AG10803 (cell line): ENCODE data around the gene SNX19.

Experiments
- DNase-seq: peaks from one replicate; pipeline ENCODE4 v3.0.0; 2010; ENCODE audit warnings: low read depth
- H3K4me3 ChIP-seq: 2 replicates; pipeline ENCODE4 v1.5.1; 2011; ENCODE audit warnings: mild to moderate bottlenecking, low read length, control low read depth
- CTCF ChIP-seq: conservative IDR thresholded peaks from 2 replicates; pipeline ENCODE4 v1.5.1; 2011; ENCODE audit warnings: mild to moderate bottlenecking, low read length, control low read depth, inconsistent platforms

SNX19 gene

GRCh38 chr11:130879836-130880235, 36.4 kb downstream of the SNX19 start:
- H3K4me3 ChIP-seq, result no peak overlapping the region
- no peak for DNase-seq
- TF ChIP-seq CTCF, result no peak

GRCh38 chr11:130876931-130877915, 39.1 kb downstream of the SNX19 start:
- no peak overlapping the region for H3K4me3 ChIP-seq
- TF ChIP-seq CTCF, result no peak
- DNase-seq, result no peak

DNA sequence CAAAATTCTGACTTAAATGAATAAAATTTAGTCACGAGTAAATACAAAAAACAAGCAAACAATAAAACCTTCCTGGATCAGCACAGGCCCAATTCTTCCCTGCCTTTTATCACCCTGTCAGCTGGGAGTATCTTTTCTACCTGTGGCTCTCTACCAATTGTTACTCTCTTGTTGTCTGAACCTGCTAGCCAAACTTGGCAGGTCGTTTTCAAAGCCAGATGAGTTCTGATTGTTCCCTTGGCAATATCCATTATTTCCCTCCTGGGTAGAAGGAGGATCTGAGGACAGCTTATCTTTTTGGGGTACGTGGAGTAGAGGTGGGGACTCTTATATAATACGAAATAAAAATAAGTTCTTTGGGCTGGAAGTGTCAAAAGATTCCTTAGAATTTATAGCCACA, 40.2 kb downstream of the SNX19 start:
- no peak for TF ChIP-seq CTCF
- H3K4me3 ChIP-seq, result no peak overlapping the region
- DNase-seq, result no peak

- DNase-seq, result no peak
- no peak for TF ChIP-seq CTCF
Observed at GRCh38 chr11:130874955-130875531, 41.2 kb downstream of the SNX19 start.

DNA sequence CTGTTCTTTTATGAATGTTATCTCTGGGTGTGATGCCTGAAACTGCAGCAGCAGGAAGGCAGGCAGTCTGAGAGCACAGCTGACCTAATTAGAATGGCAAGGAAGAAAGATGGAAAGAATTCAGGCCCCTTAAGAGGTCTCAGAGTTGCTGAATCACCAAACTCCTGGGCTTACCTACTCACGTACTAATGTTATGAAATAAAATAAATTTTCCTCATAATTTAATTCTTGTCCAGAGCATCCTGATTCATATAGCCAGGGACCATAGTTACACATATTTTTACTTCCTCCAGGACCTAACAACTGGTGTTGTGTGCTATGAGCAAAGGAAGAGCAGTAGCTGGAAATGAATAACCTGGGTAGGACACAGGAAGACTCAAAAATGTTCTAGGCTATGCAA, 41.9 kb downstream of the SNX19 start:
- no peak for TF ChIP-seq CTCF
- DNase-seq, result peak; percentile 25
- H3K4me3 ChIP-seq, result no peak overlapping the region

More at GRCh38 chr11:130874955-130875531, 41.2 kb downstream of the SNX19 start:
- H3K4me3 ChIP-seq, result no peak overlapping the region

GRCh38 chr11:130873761-130874160, 42.5 kb downstream of the SNX19 start:
- no peak for TF ChIP-seq CTCF
- DNase-seq, result peak; percentile 32
- H3K4me3 ChIP-seq, result no peak overlapping the region

DNA sequence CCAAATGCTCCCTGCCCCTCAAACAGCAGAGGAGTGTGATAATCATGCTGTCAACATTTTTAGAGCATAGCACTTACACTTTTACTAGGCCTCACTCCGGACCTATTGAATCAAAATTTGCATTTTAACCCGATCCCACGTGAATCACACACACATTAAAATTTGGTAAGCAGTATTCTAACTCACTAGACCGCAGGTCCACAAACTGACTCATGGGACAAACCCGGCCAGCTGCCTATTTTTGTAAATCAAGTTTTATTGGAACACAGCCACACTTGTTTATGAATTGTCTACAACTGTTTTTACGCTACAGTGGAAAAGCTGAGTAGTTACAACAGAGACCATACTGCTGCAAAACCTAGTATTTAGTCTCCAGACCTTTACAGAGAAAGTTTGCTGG, 43.3 kb downstream of the SNX19 start:
- no peak for TF ChIP-seq CTCF
- peak; percentile 70 for DNase-seq
- no peak overlapping the region for H3K4me3 ChIP-seq
